DND-41 (cell line): Measurements from ENCODE around the gene TMEM186.

ENCODE experiments used
- CTCF ChIP-seq: IDR thresholded peaks from 2 replicates; pipeline ENCODE4 v1.5.1; 2012; ENCODE audit warnings: borderline replicate concordance, low read length, moderate library complexity, mild to moderate bottlenecking; ENCODE audit not compliant: poor library complexity, severe bottlenecking; ENCODE audit errors: extremely low read depth
- EZH2 ChIP-seq: IDR thresholded peaks from 3 replicates; pipeline ENCODE4 v1.6.1; 2012; ENCODE audit warnings: borderline replicate concordance, low read depth, mild to moderate bottlenecking, moderate library complexity, low read length, inconsistent platforms; ENCODE audit not compliant: severe bottlenecking

GRCh38 chr16:8845699-8846298 lies 48.4 kb upstream of the TMEM186 start:
- TF ChIP-seq CTCF (no peak), EZH2 (no peak)
